Measurements from ENCODE around the gene KAT2B.

KAT2B gene

GRCh38 chr3:20136231-20136630 is 96.0 kb downstream of the KAT2B start:
- Histone ChIP-seq H3K4me3 (ENCODE audit: low read length) (no peak overlapping the region), H3K79me2 (ENCODE audit: control insufficient read depth, insufficient read depth, low read length) (no peaks in the 10 kb centered on the region), H3K23ac (ENCODE audit: low read length) (no peak overlapping the region), H3K18ac (ENCODE audit: low read length) (no peak overlapping the region), H3K9ac (ENCODE audit: low read length) (no peak overlapping the region), H3K56ac (ENCODE audit: low read length) (no peak overlapping the region), H3K36me3 (ENCODE audit: control insufficient read depth, insufficient read depth, low read length) (no peaks in the 10 kb centered on the region), H3K27ac (ENCODE audit: low read depth, low read length) (no peak overlapping the region), H4K5ac (ENCODE audit: low read length) (no peak overlapping the region), H2BK5ac (ENCODE audit: low read length) (no peak overlapping the region), H3K4me1 (ENCODE audit: control insufficient read depth, low read depth, low read length) (no peaks in the 10 kb centered on the region), H4K8ac (ENCODE audit: low read depth, low read length) (no peak overlapping the region), H3K79me1 (ENCODE audit: low read length) (no peaks in the 10 kb centered on the region), H2BK120ac (ENCODE audit: low read depth, low read length) (no peak overlapping the region), H3K4me2 (ENCODE audit: low read length) (no peak overlapping the region), H2BK15ac (replicated peaks; ENCODE audit: low read depth) (no peak overlapping the region), H3K4ac (ENCODE audit: low read depth, low read length) (no peak overlapping the region), H2AK5ac (ENCODE audit: low read length) (no peak overlapping the region), H3K27me3 (ENCODE audit: insufficient read depth, low read length, poor library complexity) (no peaks in the 10 kb centered on the region)
- WGBS (ENCODE audit: extremely low coverage, insufficient coverage, low lambda C conversion rate), result no CpG with 5 or more reads among the region's 1 CpG
- DNase-seq, result no peak

GRCh38 chr3:20137647-20138046 is 97.4 kb downstream of the KAT2B start:
- no peak overlapping the region for H3K56ac ChIP-seq (ENCODE audit: low read length)
- H4K5ac ChIP-seq (ENCODE audit: low read length), result no peak overlapping the region
- no peak overlapping the region for H3K9ac ChIP-seq (ENCODE audit: low read length)
- no peaks in the 10 kb centered on the region for H3K79me1 ChIP-seq (ENCODE audit: low read length)
- H2BK5ac ChIP-seq (ENCODE audit: low read length), result no peak overlapping the region
- H3K4me2 ChIP-seq (ENCODE audit: low read length), result no peak overlapping the region
- DNase-seq, result peak; percentile 34
- H3K4me3 ChIP-seq (ENCODE audit: low read length), result no peak overlapping the region
- no peak overlapping the region for H4K8ac ChIP-seq (ENCODE audit: low read depth, low read length)
- no peak overlapping the region for H2BK15ac ChIP-seq (replicated peaks; ENCODE audit: low read depth)
- no peak overlapping the region for H2AK5ac ChIP-seq (ENCODE audit: low read length)
- WGBS (ENCODE audit: extremely low coverage, insufficient coverage, low lambda C conversion rate), result no CpG with 5 or more reads among the region's 4 CpGs
- H3K18ac ChIP-seq (ENCODE audit: low read length), result no peak overlapping the region
- H3K27me3 ChIP-seq (ENCODE audit: insufficient read depth, low read length, poor library complexity), result no peaks in the 10 kb centered on the region
- no peak overlapping the region for H2BK120ac ChIP-seq (ENCODE audit: low read depth, low read length)
- H3K23ac ChIP-seq (ENCODE audit: low read length), result no peak overlapping the region
- H3K36me3 ChIP-seq (ENCODE audit: control insufficient read depth, insufficient read depth, low read length), result no peaks in the 10 kb centered on the region
- no peaks in the 10 kb centered on the region for H3K4me1 ChIP-seq (ENCODE audit: control insufficient read depth, low read depth, low read length)
- H3K4ac ChIP-seq (ENCODE audit: low read depth, low read length), result no peak overlapping the region
- no peak overlapping the region for H3K27ac ChIP-seq (ENCODE audit: low read depth, low read length)
- no peaks in the 10 kb centered on the region for H3K79me2 ChIP-seq (ENCODE audit: control insufficient read depth, insufficient read depth, low read length)

- no peak overlapping the region for H4K8ac ChIP-seq (ENCODE audit: low read depth, low read length)
- H3K9ac ChIP-seq (ENCODE audit: low read length), result no peak overlapping the region
- H3K79me1 ChIP-seq (ENCODE audit: low read length), result no peaks in the 10 kb centered on the region
- no peak overlapping the region for H3K23ac ChIP-seq (ENCODE audit: low read length)
- no peak overlapping the region for H3K56ac ChIP-seq (ENCODE audit: low read length)
- no peak overlapping the region for H4K5ac ChIP-seq (ENCODE audit: low read length)
- H3K36me3 ChIP-seq (ENCODE audit: control insufficient read depth, insufficient read depth, low read length), result no peaks in the 10 kb centered on the region
- no peak overlapping the region for H3K4ac ChIP-seq (ENCODE audit: low read depth, low read length)
- H2AK5ac ChIP-seq (ENCODE audit: low read length), result no peak overlapping the region
- no peaks in the 10 kb centered on the region for H3K79me2 ChIP-seq (ENCODE audit: control insufficient read depth, insufficient read depth, low read length)
- no peak for DNase-seq
- no CpG with 5 or more reads among the region's 2 CpGs for WGBS (ENCODE audit: extremely low coverage, insufficient coverage, low lambda C conversion rate)
- H3K27ac ChIP-seq (ENCODE audit: low read depth, low read length), result no peak overlapping the region
- H3K27me3 ChIP-seq (ENCODE audit: insufficient read depth, low read length, poor library complexity), result no peaks in the 10 kb centered on the region
- no peak overlapping the region for H2BK5ac ChIP-seq (ENCODE audit: low read length)
- no peak overlapping the region for H2BK15ac ChIP-seq (replicated peaks; ENCODE audit: low read depth)
- no peak overlapping the region for H3K4me2 ChIP-seq (ENCODE audit: low read length)
- no peak overlapping the region for H2BK120ac ChIP-seq (ENCODE audit: low read depth, low read length)
- no peaks in the 10 kb centered on the region for H3K4me1 ChIP-seq (ENCODE audit: control insufficient read depth, low read depth, low read length)
- no peak overlapping the region for H3K18ac ChIP-seq (ENCODE audit: low read length)
- H3K4me3 ChIP-seq (ENCODE audit: low read length), result no peak overlapping the region
Observed at GRCh38 chr3:20140881-20141280, 100.6 kb downstream of the KAT2B start.

GRCh38 chr3:20141316-20141715 is 101.1 kb downstream of the KAT2B start:
- DNase-seq, result no peak
- no peak overlapping the region for H4K8ac ChIP-seq (ENCODE audit: low read depth, low read length)
- WGBS (ENCODE audit: extremely low coverage, insufficient coverage, low lambda C conversion rate), result no CpG with 5 or more reads among the region's 2 CpGs
- H3K79me2 ChIP-seq (ENCODE audit: control insufficient read depth, insufficient read depth, low read length), result no peaks in the 10 kb centered on the region
- no peak overlapping the region for H2BK15ac ChIP-seq (replicated peaks; ENCODE audit: low read depth)
- no peak overlapping the region for H3K27ac ChIP-seq (ENCODE audit: low read depth, low read length)
- H3K4me3 ChIP-seq (ENCODE audit: low read length), result no peak overlapping the region
- H3K36me3 ChIP-seq (ENCODE audit: control insufficient read depth, insufficient read depth, low read length), result no peaks in the 10 kb centered on the region
- no peak overlapping the region for H2BK120ac ChIP-seq (ENCODE audit: low read depth, low read length)
- no peaks in the 10 kb centered on the region for H3K27me3 ChIP-seq (ENCODE audit: insufficient read depth, low read length, poor library complexity)
- H3K4me1 ChIP-seq (ENCODE audit: control insufficient read depth, low read depth, low read length), result no peaks in the 10 kb centered on the region
- H3K4ac ChIP-seq (ENCODE audit: low read depth, low read length), result no peak overlapping the region
- no peaks in the 10 kb centered on the region for H3K79me1 ChIP-seq (ENCODE audit: low read length)
- no peak overlapping the region for H3K56ac ChIP-seq (ENCODE audit: low read length)
- no peak overlapping the region for H3K23ac ChIP-seq (ENCODE audit: low read length)
- no peak overlapping the region for H3K18ac ChIP-seq (ENCODE audit: low read length)
- H3K4me2 ChIP-seq (ENCODE audit: low read length), result no peak overlapping the region
- H4K5ac ChIP-seq (ENCODE audit: low read length), result no peak overlapping the region
- H2BK5ac ChIP-seq (ENCODE audit: low read length), result no peak overlapping the region
- no peak overlapping the region for H3K9ac ChIP-seq (ENCODE audit: low read length)
- H2AK5ac ChIP-seq (ENCODE audit: low read length), result no peak overlapping the region

GRCh38 chr3:20141851-20142250 is 101.6 kb downstream of the KAT2B start:
- no peak overlapping the region for H3K56ac ChIP-seq (ENCODE audit: low read length)
- H3K18ac ChIP-seq (ENCODE audit: low read length), result no peak overlapping the region
- H3K36me3 ChIP-seq (ENCODE audit: control insufficient read depth, insufficient read depth, low read length), result no peaks in the 10 kb centered on the region
- H3K79me1 ChIP-seq (ENCODE audit: low read length), result no peaks in the 10 kb centered on the region
- no peaks in the 10 kb centered on the region for H3K4me1 ChIP-seq (ENCODE audit: control insufficient read depth, low read depth, low read length)
- no peak overlapping the region for H3K4me2 ChIP-seq (ENCODE audit: low read length)
- H3K4ac ChIP-seq (ENCODE audit: low read depth, low read length), result no peak overlapping the region
- peak; percentile 54 for DNase-seq
- H3K9ac ChIP-seq (ENCODE audit: low read length), result no peak overlapping the region
- H3K4me3 ChIP-seq (ENCODE audit: low read length), result no peak overlapping the region
- H3K23ac ChIP-seq (ENCODE audit: low read length), result no peak overlapping the region
- no peaks in the 10 kb centered on the region for H3K27me3 ChIP-seq (ENCODE audit: insufficient read depth, low read length, poor library complexity)
- no peak overlapping the region for H2AK5ac ChIP-seq (ENCODE audit: low read length)
- no peak overlapping the region for H4K5ac ChIP-seq (ENCODE audit: low read length)
- H2BK15ac ChIP-seq (replicated peaks; ENCODE audit: low read depth), result no peak overlapping the region
- H2BK5ac ChIP-seq (ENCODE audit: low read length), result no peak overlapping the region
- no CpG with 5 or more reads among the region's 7 CpGs for WGBS (ENCODE audit: extremely low coverage, insufficient coverage, low lambda C conversion rate)
- H3K79me2 ChIP-seq (ENCODE audit: control insufficient read depth, insufficient read depth, low read length), result no peaks in the 10 kb centered on the region
- no peak overlapping the region for H4K8ac ChIP-seq (ENCODE audit: low read depth, low read length)
- no peak overlapping the region for H3K27ac ChIP-seq (ENCODE audit: low read depth, low read length)
- H2BK120ac ChIP-seq (ENCODE audit: low read depth, low read length), result no peak overlapping the region

- no peak overlapping the region for H3K4me2 ChIP-seq (ENCODE audit: low read length)
- H2AK5ac ChIP-seq (ENCODE audit: low read length), result no peak overlapping the region
- H3K56ac ChIP-seq (ENCODE audit: low read length), result no peak overlapping the region
- no CpG with 5 or more reads among the region's 4 CpGs for WGBS (ENCODE audit: extremely low coverage, insufficient coverage, low lambda C conversion rate)
- no peaks in the 10 kb centered on the region for H3K79me2 ChIP-seq (ENCODE audit: control insufficient read depth, insufficient read depth, low read length)
- no peak overlapping the region for H3K27ac ChIP-seq (ENCODE audit: low read depth, low read length)
- H3K9ac ChIP-seq (ENCODE audit: low read length), result no peak overlapping the region
- no peaks in the 10 kb centered on the region for H3K4me1 ChIP-seq (ENCODE audit: control insufficient read depth, low read depth, low read length)
- H2BK5ac ChIP-seq (ENCODE audit: low read length), result no peak overlapping the region
- no peaks in the 10 kb centered on the region for H3K79me1 ChIP-seq (ENCODE audit: low read length)
- H4K8ac ChIP-seq (ENCODE audit: low read depth, low read length), result no peak overlapping the region
- H2BK120ac ChIP-seq (ENCODE audit: low read depth, low read length), result no peak overlapping the region
- no peak overlapping the region for H3K4me3 ChIP-seq (ENCODE audit: low read length)
- no peaks in the 10 kb centered on the region for H3K27me3 ChIP-seq (ENCODE audit: insufficient read depth, low read length, poor library complexity)
- H3K18ac ChIP-seq (ENCODE audit: low read length), result no peak overlapping the region
- H3K23ac ChIP-seq (ENCODE audit: low read length), result no peak overlapping the region
- no peak overlapping the region for H4K5ac ChIP-seq (ENCODE audit: low read length)
- no peaks in the 10 kb centered on the region for H3K36me3 ChIP-seq (ENCODE audit: control insufficient read depth, insufficient read depth, low read length)
- DNase-seq, result no peak
- no peak overlapping the region for H2BK15ac ChIP-seq (replicated peaks; ENCODE audit: low read depth)
- no peak overlapping the region for H3K4ac ChIP-seq (ENCODE audit: low read depth, low read length)
Observed at GRCh38 chr3:20142517-20142916, 102.3 kb downstream of the KAT2B start.
